SK-N-MC (cell line): Measurements from ENCODE around the gene SMARCA4.

Experiments used
- EZH2 ChIP-seq: fragments of 200-600 bp; sonication (generic); IDR thresholded peaks from one replicate; pipeline ENCODE4 v1.6.1; 2017; ENCODE audit warnings: antibody characterized with exemption
- FOXP2 ChIP-seq: optimal IDR thresholded peaks from 2 replicates; pipeline ENCODE3; 2011; ENCODE audit warnings: mild to moderate bottlenecking, moderate library complexity; ENCODE audit not compliant: insufficient read depth; ENCODE audit errors: extremely low read length, control extremely low read depth
- POLR2AphosphoS5 ChIP-seq: IDR thresholded peaks from 2 replicates; pipeline ENCODE4 v1.6.1; 2012; ENCODE audit warnings: mild to moderate bottlenecking, low read depth, low read length, borderline replicate concordance

DNA sequence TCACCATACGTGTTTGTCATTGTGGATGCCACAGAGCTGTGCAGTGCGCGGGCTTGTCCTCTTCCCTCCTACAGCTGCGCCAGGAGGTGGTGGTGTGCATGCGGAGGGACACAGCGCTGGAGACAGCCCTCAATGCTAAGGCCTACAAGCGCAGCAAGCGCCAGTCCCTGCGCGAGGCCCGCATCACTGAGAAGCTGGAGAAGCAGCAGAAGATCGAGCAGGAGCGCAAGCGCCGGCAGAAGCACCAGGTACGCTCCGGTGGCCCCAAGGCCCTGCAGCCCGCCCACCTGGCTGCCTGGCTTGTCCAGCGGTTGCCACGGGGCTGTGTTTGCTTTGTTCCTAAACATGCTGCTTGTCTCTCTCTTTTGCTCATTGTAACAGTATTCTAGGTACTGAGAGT is 30.2 kb downstream of the SMARCA4 start:
- TF ChIP-seq EZH2 (no peak), POLR2AphosphoS5 (no peak), FOXP2 (no peak)
